Gastroesophageal sphincter (tissue), 4 donors: Measurements from ENCODE around the gene PRAMEF25. TPM values are rescaled to one million over a fixed set of nuclear protein-coding genes. Genes with fewer than 3 reads are reported as not detected.
"Not testable (repeated sequence)": the region's sequence is repeated elsewhere in the genome, so short reads cannot be mapped to it uniquely, and the experiment has no call there.

Experiments used
- ATAC-seq: fragments of 150-250 bp; one replicate; pipeline ENCODE4 v1.9.1; 2016; ENCODE audit warnings: mild to moderate bottlenecking, moderate library complexity
- H3K27ac ChIP-seq, 4 donors: fragments of 200-600 bp; sonication (generic) in 3 of 4; 1 replicate in 3 of 4; 2 replicates in 1 of 4; pipeline ENCODE4 v1.5.1; 2016 to 2019
- H3K27me3 ChIP-seq: fragments of 200-600 bp; sonication (generic); one replicate; pipeline ENCODE4 v1.5.1; 2019
- H3K36me3 ChIP-seq, 2 donors: fragments of 200-600 bp; sonication (generic); one replicate each; pipeline ENCODE4 v1.5.1; 2019; ENCODE audit warnings: control low read depth in 1 of 2
- H3K4me1 ChIP-seq, 3 donors: fragments of 200-600 bp; sonication (generic); 1 replicate in 2 of 3; 2 replicates in 1 of 3; pipeline ENCODE4 v1.5.1; 2016 to 2019; ENCODE audit warnings: control low read depth in 2 of 3
- H3K4me3 ChIP-seq, 2 donors: fragments of 200-600 bp; sonication (generic); one replicate each; pipeline ENCODE4 v1.5.1; 2019; ENCODE audit warnings: mild to moderate bottlenecking in 1 of 2, moderate library complexity in 1 of 2
- H3K9me3 ChIP-seq, 3 donors: fragments of 200-600 bp; sonication (generic); one replicate each; pipeline ENCODE4 v1.5.1; 2017 to 2019; ENCODE audit warnings: control low read depth in 2 of 3
- WGBS, 2 donors: methylation state at CpG; one replicate each; pipeline ENCODE4 v1.1.5; 2018; ENCODE audit warnings: low coverage in 1 of 2; 5-methylcytosine and 5-hydroxymethylcytosine counted together
- total RNA-seq, 4 donors: library from RNA; depleted of rRNA; stranded (reverse); fragments of >200 nt; gene quantifications; one replicate each; pipeline ENCODE4 v1.1.0, GENCODE V29; 2016

The PRAMEF25 gene
- not detected for total RNA-seq

GRCh38 chr1:13070474-13070873, at the start of gene PRAMEF25:
PRAMEF25 (plus strand) TSS chr1:13070774; CDS start chr1:13073694, 2,920 bp downstream.
- not testable (repeated sequence) for H3K4me1 ChIP-seq, H3K4me3 ChIP-seq, H3K9me3 ChIP-seq, H3K27me3 ChIP-seq, H3K36me3 ChIP-seq, ATAC-seq, H3K27ac ChIP-seq
- no CpG with 5 or more reads among the region's 4 CpGs for WGBS, 2 donors

- not testable (repeated sequence) for H3K27ac ChIP-seq, H3K36me3 ChIP-seq, H3K4me3 ChIP-seq, H3K27me3 ChIP-seq, H3K4me1 ChIP-seq, H3K9me3 ChIP-seq, ATAC-seq
- WGBS, 2 donors: 65% methylated on average over 2 of the region's 3 CpGs; no CpG with 5 or more reads in 1 of the 2 donors
Observed at GRCh38 chr1:13056475-13056874, 14.1 kb upstream of the PRAMEF25 start, which contains the start of gene PRAMEF27. PRAMEF27 (minus strand) TSS chr1:13056575; CDS start chr1:13053659, 2,916 bp downstream.

GRCh38 chr1:13116754-13117153, 46.2 kb downstream of the PRAMEF25 start, which contains the start of gene HNRNPCL2:
HNRNPCL2 (minus strand) TSS chr1:13116854; CDS start chr1:13116400, 454 bp downstream.
- not testable (repeated sequence) for H3K4me1 ChIP-seq, H3K27ac ChIP-seq, H3K36me3 ChIP-seq, H3K4me3 ChIP-seq, H3K9me3 ChIP-seq, ATAC-seq
- 86 to 100% methylated on average over 2 to 6 of the region's 6 CpGs for WGBS, 2 donors
- H3K27me3 ChIP-seq: peaks cover 25% of the 10 kb centered on the region

Other genes starting within 250 kb of the PRAMEF25 start
- not detected for gene PRAMEF11, start 239.4 kb upstream of the PRAMEF25 start, total RNA-seq
- gene HNRNPCL1, start 222.1 kb upstream of the PRAMEF25 start, total RNA-seq: not detected
- gene PRAMEF2, start 213.7 kb upstream of the PRAMEF25 start, total RNA-seq: not detected
- not detected for gene PRAMEF4, start 184.6 kb upstream of the PRAMEF25 start, total RNA-seq
- not detected for gene PRAMEF10, start 172.5 kb upstream of the PRAMEF25 start, total RNA-seq
- gene PRAMEF7, start 154.2 kb upstream of the PRAMEF25 start, total RNA-seq: not detected
- not detected for gene PRAMEF6, start 123.2 kb upstream of the PRAMEF25 start, total RNA-seq
- gene PRAMEF27, start 14.2 kb upstream of the PRAMEF25 start, total RNA-seq: not detected
- not detected for gene HNRNPCL3, start 10.0 kb upstream of the PRAMEF25 start, total RNA-seq
- gene HNRNPCL2, start 46.1 kb downstream of the PRAMEF25 start, total RNA-seq: not detected
- gene PRAMEF26, start 85.2 kb downstream of the PRAMEF25 start, total RNA-seq: not detected
- gene HNRNPCL4, start 94.9 kb downstream of the PRAMEF25 start, total RNA-seq: not detected
- gene PRAMEF9, start 101.1 kb downstream of the PRAMEF25 start, total RNA-seq: not detected
- gene PRAMEF13, start 130.6 kb downstream of the PRAMEF25 start, total RNA-seq: not detected
- not detected for gene PRAMEF18, start 155.4 kb downstream of the PRAMEF25 start, total RNA-seq
- gene PRAMEF5, start 183.4 kb downstream of the PRAMEF25 start, total RNA-seq: not detected
- not detected for gene PRAMEF8, start 214.4 kb downstream of the PRAMEF25 start, total RNA-seq
- not detected for gene PRAMEF33, start 232.8 kb downstream of the PRAMEF25 start, total RNA-seq
- gene PRAMEF15, start 244.8 kb downstream of the PRAMEF25 start, total RNA-seq: not detected